Activated CD4-positive, alpha-beta T cell treated with anti-CD3 and anti-CD28 coated beads, Interleukin-2, amount 50 U/mL, for 24 hours (primary cell): ENCODE results near the gene ZNF22.
A peak's percentile ranks its signal among the peaks of the same experiment; 100 is the strongest.

Source experiments
- DNase-seq, 2 donors: peaks; one replicate each; pipeline ENCODE4 v3.0.0-alpha.2; 2020; ENCODE audit warnings: low read depth in 1 of 2, low spot score in 1 of 2

ZNF22 gene

DNA sequence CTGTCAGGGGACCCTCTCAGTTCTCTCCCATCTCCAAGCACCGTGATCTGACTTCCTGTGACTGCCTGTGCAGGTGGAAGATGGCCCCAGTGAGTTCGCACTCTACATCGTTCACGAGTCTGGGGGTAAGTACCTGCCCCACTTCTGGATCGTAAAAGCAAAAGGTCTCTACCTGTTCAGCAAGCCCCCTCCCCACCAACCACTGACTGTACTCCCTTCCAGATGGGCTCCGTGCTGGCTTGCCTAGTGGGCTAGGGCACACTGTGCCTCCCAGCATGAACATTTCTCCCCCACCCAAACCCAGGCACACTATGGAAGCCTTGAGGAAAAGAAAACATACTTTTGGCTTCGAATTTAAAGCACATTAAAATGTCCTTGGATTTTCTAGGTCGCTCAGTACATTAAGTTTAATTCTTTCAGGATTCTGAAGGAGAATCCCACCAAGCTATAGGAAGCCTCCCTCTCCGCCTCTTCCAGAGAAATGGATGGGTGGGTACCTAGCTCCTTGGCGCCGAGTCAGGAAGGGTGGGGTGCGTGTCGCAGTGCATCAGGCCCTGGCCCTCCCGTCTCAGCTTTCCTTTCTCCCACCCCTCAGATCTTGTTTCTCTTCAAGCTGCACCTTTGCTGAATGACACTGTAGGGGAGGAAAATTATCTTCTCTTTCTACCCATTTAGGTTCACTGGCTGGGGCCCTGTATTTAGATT lies 11.0 kb upstream of the ZNF22 start:
- no peak for DNase-seq

DNA sequence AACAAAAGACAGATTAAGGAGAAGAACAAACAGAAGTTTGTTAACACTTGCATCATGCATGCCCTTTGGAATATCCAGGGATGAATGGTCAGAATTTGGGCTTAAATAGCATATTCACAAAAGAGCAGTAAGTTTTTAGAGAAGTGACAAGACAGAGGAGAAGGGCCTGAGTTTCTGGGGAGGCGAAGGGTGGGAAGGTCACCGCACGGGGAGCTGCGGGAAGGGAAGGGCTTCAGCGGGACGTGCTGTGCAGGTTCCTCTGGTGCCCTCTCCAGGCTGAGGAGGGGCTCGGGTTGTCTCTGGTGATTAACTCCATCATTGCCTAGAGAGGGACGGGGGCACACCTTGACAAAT lies 10.4 kb upstream of the ZNF22 start:
- DNase-seq: no peak

DNA sequence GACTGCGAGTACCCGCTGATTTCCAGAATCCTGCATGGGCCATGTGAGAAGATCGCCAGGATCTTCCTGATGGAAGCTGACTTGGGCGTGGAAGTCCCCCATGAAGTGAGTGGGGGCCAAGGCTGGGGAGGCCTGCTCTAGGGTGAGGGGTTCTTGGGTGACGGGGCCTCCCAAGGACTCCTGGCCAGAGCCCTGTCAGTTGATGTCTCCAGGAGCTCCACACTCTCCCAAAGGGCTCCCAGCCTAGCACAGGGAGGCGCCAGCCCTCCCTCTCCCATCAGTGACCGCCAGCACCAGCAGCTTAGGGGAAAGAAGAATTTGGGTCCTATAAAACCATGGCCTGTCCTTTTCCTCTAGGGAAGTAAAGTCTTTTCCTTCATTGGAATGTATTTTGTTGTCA lies 9.8 kb upstream of the ZNF22 start:
- DNase-seq: no peak

DNA sequence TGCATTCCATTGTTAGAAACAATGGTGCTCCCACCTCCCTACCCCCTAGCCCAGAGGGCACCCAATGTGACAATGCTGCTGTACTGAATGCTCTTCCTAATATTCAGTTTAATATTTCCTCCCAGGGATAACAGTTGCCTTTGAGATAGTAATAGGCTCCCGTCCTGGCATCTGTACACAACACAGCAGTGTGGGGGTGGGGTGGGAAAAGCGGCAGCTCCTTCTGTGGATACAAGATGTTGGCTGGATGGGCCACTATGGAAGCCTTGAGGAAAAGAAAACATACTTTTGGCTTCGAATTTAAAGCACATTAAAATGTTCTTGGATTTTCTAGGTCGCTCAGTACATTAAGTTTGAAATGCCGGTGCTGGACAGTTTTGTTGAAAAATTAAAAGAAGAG lies 9.2 kb upstream of the ZNF22 start:
- DNase-seq: no peak

DNA sequence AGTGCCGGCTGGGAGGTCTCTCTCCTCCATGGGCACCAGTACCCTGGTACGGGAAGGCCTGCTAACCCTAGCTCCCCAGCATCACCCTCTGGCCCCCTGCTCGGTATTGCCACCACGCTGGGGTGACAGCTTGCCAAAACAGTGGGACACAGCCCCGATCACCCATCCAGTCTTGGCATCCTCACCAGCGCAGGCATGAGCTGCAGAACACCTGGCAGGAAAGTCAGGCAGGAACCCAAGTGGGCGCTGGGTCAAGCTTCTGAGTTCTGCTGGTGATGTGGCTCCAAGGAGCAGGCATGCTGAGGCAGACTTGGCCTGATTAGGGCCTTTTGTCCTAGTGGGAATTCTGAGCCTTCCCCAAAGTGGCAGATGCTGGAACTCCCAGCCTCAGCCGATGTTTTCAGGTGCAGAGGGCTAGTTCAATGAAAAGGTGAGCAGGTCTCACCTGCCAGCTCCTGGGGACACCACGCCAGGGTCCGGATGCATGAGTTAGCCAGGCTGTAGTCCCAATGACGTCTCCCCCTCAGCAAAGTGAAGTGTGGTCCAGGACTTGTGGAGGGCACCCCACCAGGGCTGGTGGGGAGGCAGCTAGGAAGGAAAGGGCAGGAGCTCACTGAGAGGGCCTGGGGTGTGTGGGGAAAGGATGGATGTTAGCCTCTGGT lies 8.5 kb upstream of the ZNF22 start:
- DNase-seq: no peak

DNA sequence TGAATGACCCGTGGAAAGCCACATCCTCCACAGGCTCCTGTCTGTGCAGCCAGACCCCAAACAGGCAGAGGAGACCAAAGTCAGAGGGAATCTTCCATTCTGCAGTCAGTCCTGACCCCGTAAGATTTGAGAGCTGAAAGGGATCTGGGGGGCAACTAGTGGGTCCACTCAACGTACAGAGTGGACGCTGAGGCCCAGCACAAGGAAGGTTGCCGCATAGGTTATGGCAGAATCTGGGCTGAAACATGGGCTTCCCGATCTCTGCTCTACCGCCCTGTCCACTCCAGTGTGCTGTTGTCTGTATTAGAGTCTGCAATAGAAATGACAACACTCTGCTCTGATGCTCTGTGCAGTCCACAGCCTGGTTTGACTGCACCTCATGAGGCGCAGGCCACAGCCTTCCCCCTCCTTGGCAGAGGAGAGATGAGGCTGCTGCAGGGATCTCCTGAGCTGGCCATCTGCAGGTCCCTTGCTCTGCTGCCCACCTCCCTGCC lies 7.9 kb upstream of the ZNF22 start:
- no peak for DNase-seq

DNA sequence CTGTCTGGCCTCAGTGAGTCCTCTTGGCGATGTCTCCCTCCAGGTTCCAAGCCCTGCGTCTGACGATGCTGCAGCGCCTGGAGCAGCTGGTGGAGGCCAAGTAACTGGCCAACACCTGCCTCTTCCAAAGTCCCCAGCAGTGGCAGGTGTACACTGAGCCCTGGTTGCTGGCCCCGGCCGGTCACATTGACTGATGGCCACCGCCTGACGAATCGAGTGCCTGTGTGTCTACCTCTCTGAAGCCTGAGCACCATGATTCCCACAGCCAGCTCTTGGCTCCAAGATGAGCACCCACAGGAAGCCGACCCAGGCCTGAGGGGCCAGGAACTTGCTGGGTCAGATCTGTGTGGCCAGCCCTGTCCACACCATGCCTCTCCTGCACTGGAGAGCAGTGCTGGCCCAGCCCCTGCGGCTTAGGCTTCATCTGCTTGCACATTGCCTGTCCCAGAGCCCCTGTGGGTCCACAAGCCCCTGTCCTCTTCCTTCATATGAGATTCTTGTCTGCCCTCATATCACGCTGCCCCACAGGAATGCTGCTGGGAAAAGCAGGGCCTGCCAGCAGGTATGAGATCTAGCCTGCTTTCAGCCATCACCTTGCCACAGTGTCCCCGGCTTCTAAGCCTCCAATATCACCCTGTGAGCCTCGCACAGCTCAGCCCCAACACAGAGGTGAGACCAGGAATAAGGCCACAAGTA lies 7.3 kb upstream of the ZNF22 start:
- no peak for DNase-seq

DNA sequence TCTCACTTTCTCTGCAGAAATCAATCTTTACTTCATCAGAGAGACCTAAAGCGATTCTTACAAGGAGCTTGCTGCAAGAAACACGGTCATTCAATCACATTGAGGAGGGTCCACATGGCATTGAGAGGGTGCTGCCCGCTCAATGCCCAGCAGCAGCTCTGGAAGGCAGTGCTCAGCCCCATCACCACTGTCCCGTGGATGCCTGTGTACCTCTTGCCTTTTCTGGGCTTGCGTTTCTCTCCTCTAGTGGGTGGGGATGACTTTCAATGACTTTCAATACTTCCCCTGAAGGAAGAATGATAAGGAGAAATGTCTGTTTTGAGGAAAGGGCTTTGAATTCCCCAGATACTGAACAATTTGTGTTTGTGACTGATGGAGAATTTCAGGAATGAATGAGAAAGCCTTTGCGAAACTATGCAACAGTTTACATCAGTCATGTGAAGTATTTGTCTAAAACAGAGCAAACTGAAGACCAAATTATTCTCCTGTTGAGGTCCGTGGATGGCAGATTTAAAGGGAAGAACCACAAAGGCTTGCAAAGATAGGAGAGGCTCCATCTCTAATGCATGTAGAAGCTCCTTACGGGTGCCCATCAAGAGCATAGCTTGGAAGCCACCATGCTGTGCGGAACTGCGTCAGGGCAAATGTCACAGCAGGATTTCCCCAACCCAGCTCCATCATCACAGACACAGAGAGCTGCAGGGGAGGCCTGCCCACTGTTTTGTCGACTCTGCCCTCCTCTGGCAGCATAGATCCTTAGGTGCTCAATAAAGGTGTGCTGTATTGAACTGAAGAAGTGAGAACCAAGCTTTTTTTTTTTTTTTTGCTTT lies 6.6 kb upstream of the ZNF22 start:
- DNase-seq: no peak

DNA sequence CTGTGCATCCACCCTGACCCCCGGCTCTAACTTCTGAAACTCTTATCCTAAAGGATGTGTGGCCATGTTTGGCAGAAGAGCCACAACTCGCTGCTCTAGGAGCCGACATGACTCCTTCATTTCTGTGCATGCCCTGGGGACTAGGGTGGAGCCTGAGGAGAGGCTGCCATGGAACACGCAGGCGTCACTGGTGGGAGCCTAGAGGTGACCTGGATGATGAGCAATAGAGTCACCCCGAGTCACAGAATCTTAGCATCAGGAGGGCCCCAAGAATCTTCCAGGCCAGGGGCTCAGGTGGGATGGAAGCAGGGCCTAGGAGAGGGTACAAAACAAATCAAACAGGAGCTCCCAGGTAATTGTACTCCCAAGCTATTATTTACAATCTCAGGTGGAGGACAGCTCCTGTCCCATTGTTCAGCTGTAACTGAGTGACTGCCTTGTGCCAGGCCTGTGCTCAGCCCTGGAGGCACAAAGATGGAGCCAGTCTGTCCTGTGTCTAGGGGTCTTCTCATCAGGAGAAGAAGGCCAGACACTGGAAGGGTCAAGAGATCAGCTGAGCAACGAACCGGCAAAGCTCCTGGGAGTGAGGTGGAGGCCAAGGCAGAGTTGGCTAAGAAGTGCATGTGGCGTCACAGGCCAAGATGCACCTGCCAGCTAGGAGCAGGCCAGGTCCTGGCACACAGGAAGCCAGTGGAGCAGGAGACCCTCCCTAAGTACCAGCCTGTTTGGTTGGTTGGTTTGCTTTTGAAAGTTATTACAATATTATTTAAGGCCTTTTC lies 5.8 kb upstream of the ZNF22 start:
- no peak for DNase-seq

DNA sequence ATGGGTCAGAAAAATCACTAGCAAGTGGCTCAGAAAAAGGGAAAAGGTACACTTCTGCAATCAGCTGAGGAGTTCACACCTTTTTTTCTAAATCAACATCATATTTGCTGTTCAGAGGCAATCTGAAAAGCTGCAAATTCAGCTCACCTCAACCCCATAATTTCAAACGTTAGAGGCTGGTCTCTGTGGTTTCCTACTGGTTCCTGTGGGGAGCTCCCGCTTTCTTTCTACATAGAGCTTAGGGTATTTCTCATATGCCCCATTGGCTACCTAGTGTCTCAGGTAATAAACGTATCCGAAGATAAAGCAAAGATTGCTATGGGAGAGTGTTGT lies 5.2 kb upstream of the ZNF22 start:
- no peak for DNase-seq

DNA sequence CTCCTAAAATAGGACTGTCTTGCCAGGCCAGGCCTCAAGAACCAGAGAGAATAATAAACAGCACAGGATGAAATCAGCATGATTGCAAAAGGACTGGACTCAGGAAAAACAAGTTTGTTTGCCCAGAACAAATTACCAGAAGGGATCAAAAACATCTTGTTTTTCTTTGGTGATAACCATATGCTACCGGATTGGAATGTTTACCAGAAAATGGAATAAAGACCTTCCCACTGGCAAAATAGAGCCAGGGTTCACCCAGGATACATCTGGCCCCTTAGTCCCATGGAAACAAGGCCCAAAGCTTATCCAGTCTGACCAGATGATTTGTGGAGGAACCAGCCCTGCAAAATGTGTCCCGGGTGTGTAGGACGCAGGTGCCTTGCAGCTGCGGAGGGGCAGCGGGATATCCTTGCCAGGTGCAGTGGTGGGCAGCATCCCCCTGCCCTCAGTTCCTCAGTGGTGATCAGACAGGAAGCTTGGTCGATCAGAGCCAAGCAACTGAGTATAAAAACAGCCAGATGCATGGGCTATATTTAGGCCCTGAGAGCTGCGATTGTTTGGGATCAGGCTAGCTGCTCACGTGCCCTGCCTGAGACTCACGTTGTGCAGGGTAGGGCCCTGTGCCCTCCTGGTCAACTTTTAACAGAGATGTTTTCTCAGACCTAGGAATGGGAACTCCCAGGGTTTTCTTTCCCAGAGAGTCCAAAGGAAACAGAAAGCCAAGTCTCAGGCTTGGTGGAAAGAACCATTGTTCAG lies 4.6 kb upstream of the ZNF22 start:
- DNase-seq: no peak

DNA sequence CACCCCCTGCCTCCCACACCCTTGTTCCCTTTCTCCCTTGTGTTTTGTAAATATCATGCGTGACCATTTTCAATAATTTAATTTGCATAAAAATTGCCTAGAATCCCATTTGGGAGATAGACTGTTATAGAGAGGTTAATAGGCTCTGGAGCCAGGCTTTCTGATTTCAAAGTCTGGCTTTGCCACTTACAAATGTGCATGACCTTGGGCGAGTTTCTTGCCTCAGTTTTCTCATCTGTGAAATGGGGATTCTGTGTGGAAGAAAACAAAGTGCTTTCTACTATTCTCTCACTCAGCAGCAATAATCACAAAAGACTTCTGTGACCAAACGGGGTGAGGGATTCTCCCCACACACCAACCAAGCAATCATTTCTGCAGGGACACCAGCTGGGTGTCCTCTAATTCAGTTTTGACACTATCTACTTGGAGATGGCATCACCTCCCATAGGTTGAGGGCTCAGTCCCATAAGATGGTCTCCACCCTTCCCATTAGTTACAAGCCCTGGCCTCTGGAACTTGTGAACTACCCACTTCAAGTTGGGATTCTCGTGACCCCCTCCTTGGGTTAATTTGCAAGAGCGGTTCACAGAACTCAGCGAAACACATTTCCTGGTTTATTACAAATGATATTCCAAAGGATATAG lies 3.5 kb upstream of the ZNF22 start:
- no peak for DNase-seq

DNA sequence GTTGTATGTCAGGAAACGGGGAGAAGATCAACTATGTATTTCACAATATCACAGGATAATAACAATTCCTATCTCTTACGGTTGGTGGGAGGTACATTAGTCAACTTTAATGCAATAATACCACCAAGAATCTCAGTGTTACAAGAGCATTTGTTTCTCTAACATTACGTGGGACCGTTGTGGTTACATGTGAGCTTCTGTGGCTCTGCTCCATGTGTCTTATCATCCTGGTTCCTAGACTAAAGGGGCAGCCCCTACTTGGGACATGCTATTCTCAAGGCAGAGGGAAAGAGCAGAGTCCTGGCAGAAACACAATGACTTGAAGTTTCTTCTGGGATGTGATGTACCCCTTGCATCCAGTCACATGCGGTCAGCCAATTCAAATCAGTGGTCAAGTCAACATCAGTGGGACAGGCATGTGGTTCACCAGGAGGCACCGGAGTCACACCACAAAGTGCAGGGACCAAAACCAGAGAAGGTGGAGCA lies 2.5 kb upstream of the ZNF22 start:
- no peak for DNase-seq

DNA sequence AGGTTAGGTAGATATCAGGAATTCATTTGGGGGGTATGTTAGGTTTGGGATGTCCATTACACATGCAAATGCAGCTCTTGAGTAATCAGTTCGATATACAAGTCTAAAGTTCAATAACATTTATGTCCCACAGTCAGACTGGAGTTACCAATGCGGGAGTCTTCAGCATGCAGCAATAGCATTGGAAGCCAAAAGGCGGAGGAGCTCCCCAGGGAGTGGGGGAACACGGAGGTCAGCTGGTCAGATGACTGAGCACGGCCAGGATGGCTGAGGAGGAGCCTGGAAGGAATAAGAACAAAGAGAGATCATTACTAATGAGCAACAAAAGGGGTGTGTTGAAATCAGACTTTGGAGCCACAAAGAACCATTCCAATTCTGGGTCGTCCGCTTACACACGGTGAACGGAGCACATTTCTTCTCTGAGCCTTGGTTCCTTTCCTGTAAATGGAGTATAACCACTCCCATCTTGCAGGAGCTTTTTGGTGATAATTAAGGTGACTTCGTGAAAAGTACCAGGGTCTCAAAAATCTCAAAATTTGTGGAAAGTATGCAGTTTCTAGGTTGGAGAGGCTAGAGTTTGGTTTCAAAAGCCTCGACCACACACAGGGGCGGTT lies 478 bp upstream of the ZNF22 start:
- no peak for DNase-seq

DNA sequence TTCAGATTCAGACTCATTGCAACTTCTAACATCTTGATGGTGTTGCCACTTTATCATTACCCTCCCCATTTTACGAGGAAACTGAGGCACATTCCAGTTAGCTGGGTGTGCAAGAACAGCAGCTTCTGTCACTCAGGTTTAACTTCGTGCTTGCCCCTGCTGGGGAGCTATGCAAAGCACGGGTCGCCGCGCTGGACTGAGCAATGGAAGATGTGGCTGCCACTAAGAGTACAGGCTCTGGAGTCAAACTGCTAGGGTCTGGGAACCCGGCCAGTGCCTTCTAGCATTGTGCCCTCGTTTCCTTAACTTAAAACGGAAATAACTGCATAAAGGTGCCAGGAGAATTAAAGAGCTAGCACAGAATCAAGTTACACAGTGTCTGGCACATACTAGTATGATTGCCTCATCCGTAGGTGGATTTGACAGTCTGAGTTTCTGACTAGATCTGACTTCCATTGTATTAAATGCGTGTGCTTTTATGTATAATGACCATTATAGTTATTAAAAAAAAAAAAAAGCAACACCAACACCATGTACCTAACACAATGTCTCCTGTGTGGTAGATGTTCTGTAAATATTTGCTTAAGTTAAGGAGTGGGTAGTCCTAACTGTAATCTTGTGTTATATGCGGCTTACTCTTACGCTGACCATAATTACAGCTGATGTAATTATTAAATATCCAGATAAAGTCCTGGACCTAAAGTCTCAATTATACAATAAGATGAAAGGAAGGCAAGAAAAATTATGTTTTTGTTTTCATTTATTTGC lies 842 bp downstream of the ZNF22 start:
- peak; percentile 11 to 17 for DNase-seq

DNA sequence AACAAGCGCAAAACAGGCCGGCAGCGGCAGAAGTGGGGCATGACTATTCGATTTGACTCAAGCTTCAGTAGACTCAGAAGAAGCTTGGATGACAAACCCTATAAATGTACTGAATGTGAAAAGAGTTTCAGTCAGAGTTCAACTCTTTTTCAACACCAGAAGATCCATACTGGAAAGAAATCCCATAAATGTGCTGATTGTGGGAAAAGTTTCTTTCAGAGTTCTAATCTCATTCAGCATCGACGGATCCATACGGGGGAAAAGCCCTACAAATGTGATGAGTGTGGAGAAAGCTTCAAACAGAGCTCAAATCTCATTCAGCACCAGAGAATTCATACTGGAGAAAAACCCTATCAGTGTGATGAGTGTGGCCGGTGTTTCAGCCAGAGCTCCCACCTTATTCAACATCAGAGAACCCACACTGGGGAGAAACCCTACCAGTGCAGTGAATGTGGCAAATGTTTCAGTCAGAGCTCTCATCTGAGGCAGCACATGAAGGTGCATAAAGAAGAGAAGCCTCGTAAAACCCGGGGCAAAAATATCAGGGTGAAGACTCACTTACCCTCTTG lies 2.8 kb downstream of the ZNF22 start:
- DNase-seq: no peak

DNA sequence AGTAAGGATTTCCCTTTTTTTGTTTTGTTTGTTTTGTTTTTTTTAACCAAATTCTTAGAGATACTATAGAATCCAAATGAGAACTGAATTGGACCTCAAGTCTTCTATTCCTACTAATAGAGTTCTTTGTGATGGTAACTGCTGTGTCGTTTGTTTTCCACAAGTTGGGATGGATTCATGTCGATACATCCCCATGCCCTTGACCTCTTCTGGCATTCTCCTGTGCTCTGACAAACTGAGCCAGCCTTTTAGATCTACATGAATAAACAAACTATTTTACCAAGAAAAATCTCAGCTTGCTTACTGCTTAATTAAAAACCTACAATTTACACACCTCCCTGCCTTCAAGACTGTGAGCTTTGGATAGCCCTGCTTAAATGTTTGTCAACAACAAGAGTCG lies 3.9 kb downstream of the ZNF22 start:
- DNase-seq: no peak

DNA sequence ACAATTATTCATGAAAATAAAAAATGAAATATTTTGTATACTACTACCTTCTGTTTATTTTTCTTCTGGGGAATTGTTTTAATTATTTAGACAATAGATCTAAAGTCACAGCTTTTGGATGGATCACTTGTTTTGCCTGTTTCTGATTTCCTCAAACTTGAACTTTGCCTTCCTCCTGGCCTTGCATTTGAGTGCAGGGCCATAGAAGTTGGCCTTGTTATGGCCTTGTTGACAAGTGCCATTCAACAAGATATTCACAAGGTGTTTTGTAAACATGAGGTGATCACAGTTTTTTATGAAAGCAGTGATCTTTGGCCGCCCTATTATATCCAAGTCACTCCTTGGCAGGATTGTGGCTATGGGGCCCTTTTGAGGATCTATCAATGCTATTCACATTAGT lies 4.6 kb downstream of the ZNF22 start:
- DNase-seq: no peak
